ENCODE measurements around the gene ASCL5. TPM values are rescaled to one million over a fixed set of nuclear protein-coding genes. Genes with fewer than 3 reads are reported as not detected.

The ASCL5 gene
- total RNA-seq, 1 donor from 2014 or later, result not detected

- no peak overlapping the region for H3K4me3 ChIP-seq
- H3K27ac ChIP-seq (replicated peaks), result no peak overlapping the region
- H3K4me1 ChIP-seq, result peaks cover 14% of the 10 kb centered on the region
- intact Hi-C loops (cut with micrococcal nuclease), result no loop called here
- no peak for TF ChIP-seq CTCF (IDR thresholded peaks at IDR 0.05; ENCODE audit: borderline replicate concordance)
- H3K27me3 ChIP-seq (ENCODE audit: low read depth), result no peaks in the 10 kb centered on the region
- no peaks in the 10 kb centered on the region for H3K9me3 ChIP-seq (replicated peaks)
- H3K36me3 ChIP-seq, result peaks cover 47% of the 10 kb centered on the region
- DNase-seq, result no peak
Measured at GRCh38 chr1:201136355-201137023, 9.5 kb upstream of the ASCL5 start.

- no peak overlapping the region for H3K27ac ChIP-seq (replicated peaks)
- no peak for TF ChIP-seq CTCF (IDR thresholded peaks at IDR 0.05; ENCODE audit: borderline replicate concordance)
- H3K9me3 ChIP-seq (replicated peaks), result no peaks in the 10 kb centered on the region
- H3K36me3 ChIP-seq, result peaks cover 27% of the 10 kb centered on the region
- intact Hi-C loops (cut with micrococcal nuclease), result no loop called here
- H3K4me1 ChIP-seq, result peaks cover 14% of the 10 kb centered on the region
- H3K27me3 ChIP-seq (ENCODE audit: low read depth), result no peaks in the 10 kb centered on the region
- H3K4me3 ChIP-seq, result no peak overlapping the region
- no peak for DNase-seq
Measured at GRCh38 chr1:201134405-201134804, 7.4 kb upstream of the ASCL5 start.

GRCh38 chr1:201131398-201131797 is 4.4 kb upstream of the ASCL5 start:
- TF ChIP-seq CTCF (IDR thresholded peaks at IDR 0.05; ENCODE audit: borderline replicate concordance), result no peak
- no peak for DNase-seq
- H3K9me3 ChIP-seq (replicated peaks), result no peaks in the 10 kb centered on the region
- no peaks in the 10 kb centered on the region for H3K4me1 ChIP-seq
- no peak overlapping the region for H3K27ac ChIP-seq (replicated peaks)
- H3K4me3 ChIP-seq, result no peak overlapping the region
- intact Hi-C loops (cut with micrococcal nuclease), result no loop called here
- peaks cover 23% of the 10 kb centered on the region for H3K36me3 ChIP-seq
- peaks cover 13% of the 10 kb centered on the region for H3K27me3 ChIP-seq (ENCODE audit: low read depth)

- peaks cover 30% of the 10 kb centered on the region for H3K27me3 ChIP-seq (ENCODE audit: low read depth)
- H3K4me3 ChIP-seq, result no peak overlapping the region
- no peaks in the 10 kb centered on the region for H3K4me1 ChIP-seq
- H3K36me3 ChIP-seq, result peaks cover 1% of the 10 kb centered on the region
- no peak overlapping the region for H3K27ac ChIP-seq (replicated peaks)
- no peak for DNase-seq
- no peak for TF ChIP-seq CTCF (IDR thresholded peaks at IDR 0.05; ENCODE audit: borderline replicate concordance)
- intact Hi-C loops (cut with micrococcal nuclease), result no loop called here
- no peaks in the 10 kb centered on the region for H3K9me3 ChIP-seq (replicated peaks)
Measured at GRCh38 chr1:201128962-201129361, 2.0 kb upstream of the ASCL5 start.

GRCh38 chr1:201128476-201128875 is 1.5 kb upstream of the ASCL5 start:
- H3K4me1 ChIP-seq, result no peaks in the 10 kb centered on the region
- peaks cover 34% of the 10 kb centered on the region for H3K27me3 ChIP-seq (ENCODE audit: low read depth)
- H3K4me3 ChIP-seq, result no peak overlapping the region
- H3K36me3 ChIP-seq, result no peaks in the 10 kb centered on the region
- TF ChIP-seq CTCF (IDR thresholded peaks at IDR 0.05; ENCODE audit: borderline replicate concordance), result no peak
- intact Hi-C loops (cut with micrococcal nuclease), result no loop called here
- no peak overlapping the region for H3K27ac ChIP-seq (replicated peaks)
- DNase-seq, result no peak
- H3K9me3 ChIP-seq (replicated peaks), result no peaks in the 10 kb centered on the region
